Measurements from ENCODE around the gene GPR42.
A peak's percentile ranks its signal among the peaks of the same experiment; 100 is the strongest.
"Not testable (repeated sequence)": the region's sequence is repeated elsewhere in the genome, so short reads cannot be mapped to it uniquely, and the experiment has no call there.

Gene GPR42

GRCh38 chr19:35363711-35364425, 7.0 kb upstream of the GPR42 start:
- no peak for DNase-seq

- no peak for DNase-seq
Measured at GRCh38 chr19:35365303-35365702, 5.6 kb upstream of the GPR42 start.

DNA sequence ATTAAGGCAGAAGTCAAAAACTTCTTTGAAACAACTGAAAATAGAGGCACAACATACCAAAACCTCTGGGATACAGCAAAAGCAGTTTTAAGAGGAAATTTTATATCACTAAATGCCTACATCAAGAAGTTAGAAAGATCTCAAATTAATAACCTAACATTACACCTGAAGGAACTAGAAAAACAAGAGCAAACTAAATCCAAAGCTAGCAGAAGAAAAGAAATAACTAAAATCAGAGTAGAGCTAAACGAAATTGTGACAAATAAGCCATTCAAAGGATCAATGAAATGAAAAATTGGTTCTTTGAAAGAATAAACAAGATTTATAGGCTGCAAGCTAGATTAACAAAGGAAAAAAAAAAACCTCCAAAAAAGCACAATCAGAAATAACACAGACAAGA, 2.5 kb upstream of the GPR42 start:
- DNase-seq = no peak

DNA sequence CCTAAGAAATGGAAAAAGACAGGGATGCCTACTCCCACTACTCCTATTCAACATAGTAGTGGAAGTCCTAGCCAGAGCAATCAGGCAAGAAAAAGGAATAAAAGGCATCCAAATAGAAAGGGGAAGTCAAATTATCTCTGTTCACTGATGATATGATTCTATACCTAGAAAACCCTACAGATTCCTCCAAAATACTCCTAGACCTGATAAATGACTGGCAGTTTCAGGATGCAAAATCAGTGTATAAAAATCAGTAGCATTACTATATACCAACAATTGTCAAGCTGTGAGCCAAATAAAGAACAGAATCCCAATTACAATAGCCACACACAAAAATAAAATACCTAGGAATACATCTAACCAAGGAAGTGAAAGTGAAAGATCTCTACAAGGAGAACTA, 1.3 kb upstream of the GPR42 start:
- DNase-seq = no peak

DNA sequence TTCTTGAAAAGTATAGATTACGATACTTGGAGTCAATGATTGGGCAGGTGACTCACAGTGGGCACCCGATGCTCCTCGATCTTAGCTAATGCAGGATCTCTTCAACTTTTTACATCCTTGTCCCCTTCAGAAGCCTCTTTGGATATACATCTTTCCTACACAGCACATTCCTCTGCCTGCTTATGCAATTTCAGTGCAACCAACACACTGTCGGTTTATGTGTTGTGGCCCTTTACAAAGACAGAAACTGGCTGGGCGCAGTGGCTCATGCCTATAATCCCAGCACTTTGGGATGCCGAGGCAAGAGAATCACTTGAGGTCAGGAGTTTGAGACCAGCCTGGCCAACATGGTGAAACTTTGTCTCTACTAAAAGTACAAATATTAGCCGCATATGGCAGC, 2.6 kb downstream of the GPR42 start:
- no peak for DNase-seq

DNA sequence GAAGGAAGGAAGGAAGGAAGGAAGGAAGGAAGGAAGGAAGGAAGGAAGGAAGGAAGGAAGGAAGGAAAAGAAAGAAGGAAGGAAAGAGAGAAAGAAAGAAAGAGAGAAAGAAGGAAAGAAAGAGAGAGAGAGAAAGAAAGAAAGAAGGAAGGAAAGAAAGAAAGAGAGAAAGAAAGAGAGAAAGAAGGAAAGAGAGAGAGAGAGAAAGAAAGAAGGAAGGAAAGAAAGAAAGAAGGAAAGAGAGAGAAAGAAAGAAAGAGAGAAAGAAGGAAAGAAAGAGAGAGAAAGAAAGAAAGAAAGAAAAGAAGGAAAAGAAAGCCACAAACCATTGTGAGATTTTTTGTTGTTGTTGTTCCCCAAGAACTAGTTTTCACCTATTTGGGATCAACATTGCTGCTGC, 3.2 kb downstream of the GPR42 start:
- DNase-seq = not testable (repeated sequence)

- DNase-seq = no peak
Measured at GRCh38 chr19:35375505-35376307, 4.8 kb downstream of the GPR42 start.

- DNase-seq = no peak
Measured at GRCh38 chr19:35377656-35378055, 6.8 kb downstream of the GPR42 start.

- no peak for DNase-seq
Measured at GRCh38 chr19:35378356-35378755, 7.5 kb downstream of the GPR42 start.

DNA sequence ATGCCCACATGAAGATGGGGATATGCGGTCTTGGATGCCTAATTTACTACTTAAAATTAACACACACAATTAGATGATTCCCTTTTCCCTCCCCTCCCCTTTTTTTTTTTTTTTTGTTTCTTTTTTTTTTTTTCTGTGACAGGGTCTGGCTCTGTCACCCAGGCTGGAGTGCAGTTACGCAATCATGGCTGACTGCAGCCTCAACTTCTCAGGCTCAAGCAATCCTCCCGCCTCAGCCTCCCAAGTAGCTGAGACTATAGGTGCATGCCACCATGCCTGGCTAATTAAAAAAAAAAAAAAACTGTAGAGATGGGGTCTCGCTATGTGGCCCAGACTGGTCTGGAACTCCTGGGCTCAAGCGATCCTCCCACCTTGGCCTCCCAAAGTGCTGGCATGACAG, 8.7 kb downstream of the GPR42 start:
- not testable (repeated sequence) for DNase-seq

DNA sequence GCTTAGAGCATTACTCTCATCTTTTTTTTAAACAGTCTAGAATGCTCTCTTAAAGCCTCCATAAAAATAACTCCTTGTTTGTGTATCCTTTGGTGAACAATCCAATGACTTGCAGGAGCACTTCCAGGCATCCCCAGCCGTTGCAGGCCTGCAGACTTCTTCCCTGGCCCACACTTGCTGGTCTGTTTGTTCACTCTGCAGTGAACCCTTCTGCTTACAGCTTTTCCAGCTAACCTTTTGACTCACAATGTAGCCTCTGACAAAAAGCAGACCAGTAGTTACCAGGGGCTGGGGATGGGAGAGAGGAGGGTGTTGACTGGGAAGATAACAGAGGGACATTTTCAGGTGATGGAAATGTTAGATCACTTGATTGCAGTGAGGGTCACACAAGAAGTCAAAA, 9.1 kb downstream of the GPR42 start:
- DNase-seq = no peak

DNA sequence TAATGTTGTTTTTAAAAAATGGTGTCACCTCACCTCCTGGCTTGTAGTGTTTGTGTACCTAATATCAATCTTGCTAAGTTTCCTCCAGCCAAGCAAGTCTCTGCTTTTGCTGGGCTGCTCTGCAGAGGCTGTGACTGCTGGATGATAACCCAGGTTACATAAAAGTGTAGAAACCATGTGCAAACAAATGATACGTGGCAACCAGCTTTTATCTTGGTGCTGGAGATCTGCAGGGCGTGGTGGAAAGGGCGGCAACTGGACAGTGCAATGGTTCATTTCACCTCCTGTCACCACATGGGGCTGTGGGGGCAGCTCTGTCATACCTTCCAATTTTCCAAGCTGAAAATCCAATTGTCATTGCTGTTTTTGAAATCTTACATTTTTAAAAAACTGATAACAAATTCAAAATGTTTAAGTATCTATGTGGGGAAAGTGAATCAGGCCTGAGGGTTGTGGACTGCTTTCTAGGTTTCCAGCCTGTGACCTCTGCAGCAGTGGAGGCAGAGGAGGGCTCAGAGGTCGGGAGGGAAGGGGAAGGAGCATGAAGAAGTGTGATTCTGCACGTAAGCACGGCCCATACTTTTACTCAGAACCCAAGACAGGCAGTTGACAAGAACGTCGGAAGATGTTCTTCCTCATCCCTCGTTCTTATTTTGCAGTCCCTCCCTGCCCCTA, 9.7 kb downstream of the GPR42 start:
- DNase-seq = no peak

- no peak for DNase-seq
Measured at GRCh38 chr19:35381318-35381717, 10.4 kb downstream of the GPR42 start.

GRCh38 chr19:35381926-35382325, 11.1 kb downstream of the GPR42 start:
- DNase-seq = no peak

GRCh38 chr19:35383536-35383935, 12.7 kb downstream of the GPR42 start:
- no peak for DNase-seq

DNA sequence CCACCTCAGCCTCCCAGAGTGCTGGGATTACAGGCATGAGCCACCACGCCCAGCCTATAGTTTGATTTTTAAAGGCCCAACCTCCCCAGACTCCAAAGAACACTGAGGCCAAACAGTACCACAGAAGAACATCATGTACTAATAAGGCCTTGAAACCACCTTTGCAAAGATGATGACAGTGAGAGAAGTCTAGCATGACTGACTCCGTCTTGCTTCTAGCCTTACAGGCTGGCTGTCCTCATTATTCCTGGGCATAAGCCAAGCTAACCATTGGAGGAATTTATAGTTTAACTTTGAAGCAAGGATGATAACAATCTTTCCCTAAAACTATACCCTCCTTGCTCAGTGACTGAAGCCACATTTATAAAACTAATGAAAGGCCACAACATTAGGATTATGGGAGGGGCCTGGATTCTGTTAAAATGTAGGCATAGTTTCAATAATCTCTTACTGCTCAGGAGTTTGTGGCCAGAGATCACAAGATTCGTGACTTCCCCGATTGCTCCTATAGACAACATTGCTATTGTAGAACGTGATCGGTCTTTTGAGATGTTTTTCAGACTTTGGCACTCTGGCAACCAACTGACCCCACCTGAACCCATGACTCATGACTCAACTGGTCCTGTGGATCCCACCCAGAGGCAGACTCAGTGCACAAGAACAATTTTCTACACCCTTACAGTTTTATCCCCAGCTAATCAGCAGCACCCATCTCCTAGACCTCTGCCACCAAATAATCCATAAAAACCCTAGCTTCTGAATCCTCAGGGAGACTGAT, 17.6 kb downstream of the GPR42 start:
- no peak for DNase-seq

- no peak for DNase-seq
Measured at GRCh38 chr19:35389192-35389861, 18.5 kb downstream of the GPR42 start.

DNA sequence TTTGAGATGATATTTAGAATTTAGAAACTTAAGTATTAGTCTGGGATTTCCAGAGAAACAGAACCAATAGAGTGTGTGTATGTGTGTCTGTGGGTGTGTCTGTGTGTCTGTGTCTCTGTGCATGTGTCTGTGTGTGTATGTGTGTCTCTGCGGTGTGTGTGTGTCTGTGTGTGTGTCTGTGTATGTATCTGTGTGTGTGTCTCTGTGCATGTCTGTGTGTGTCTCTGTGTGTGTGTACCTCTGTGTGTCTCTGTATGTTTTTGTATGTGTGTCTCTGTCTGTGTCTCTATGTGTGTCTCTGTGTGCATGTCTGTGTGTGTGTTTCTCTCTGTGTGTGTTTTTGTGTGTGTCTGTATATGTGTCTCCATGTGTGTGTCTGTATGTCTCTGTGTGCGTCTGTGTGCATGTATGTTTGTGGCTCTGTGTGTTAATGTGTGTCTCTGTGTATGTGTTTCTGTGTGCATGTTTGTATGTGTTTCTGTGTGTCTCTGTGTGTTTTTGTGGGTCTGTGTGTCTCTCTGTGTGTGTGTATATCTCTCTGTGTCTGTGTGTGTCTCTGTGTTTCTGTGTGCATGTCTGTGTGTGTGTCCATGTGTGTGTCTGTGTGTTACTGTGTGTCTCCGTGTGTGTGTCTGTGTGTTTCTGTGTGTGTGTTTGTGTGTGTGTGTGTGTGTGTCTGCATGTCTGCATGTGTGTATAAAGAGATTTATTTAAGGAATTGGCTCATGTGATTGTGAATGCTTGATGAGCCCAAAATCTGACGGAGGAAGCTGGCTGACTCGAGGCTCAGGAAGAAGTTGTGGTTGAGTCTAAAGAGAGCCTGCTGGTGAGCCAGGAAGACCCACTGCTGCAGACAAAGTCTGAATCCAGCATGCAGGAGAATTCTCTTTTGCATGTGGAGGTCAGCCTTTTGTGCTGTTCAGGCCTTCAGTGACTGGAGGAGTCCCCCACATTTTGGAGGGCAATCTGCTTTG, 22.2 kb downstream of the GPR42 start:
- DNase-seq = no peak

- peak; percentile 86 for DNase-seq
Measured at GRCh38 chr19:35395382-35396199, 24.7 kb downstream of the GPR42 start.

DNA sequence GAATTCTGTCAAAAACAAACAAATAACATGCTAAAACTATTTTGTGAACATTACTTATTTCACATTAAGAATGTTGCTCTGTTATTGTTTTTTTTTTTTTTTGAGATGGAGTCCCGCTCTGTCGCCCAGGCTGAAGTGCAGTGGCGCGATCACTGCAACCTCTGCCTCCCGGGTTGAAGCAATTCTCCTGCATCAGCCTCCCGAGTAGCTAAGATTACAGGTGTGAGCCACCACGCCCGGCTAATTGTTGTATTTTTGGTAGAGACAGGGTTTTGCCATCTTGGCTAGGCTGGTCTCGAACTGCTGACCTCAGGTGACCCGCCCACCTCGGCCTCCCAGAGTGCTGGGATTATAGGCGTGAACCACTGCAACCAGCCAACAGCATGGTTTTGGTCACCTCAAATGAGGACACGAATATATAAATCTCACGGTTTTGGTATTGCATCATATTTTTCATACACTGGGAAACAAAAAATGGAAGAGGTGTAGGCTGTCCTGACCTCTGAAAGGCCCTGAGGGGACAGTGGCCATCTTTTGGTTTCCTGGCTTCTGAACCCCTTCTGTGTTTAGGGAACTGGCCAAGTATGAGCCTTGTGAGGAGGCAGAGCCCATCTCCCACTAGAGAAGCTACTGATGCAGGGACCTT, 25.5 kb downstream of the GPR42 start:
- no peak for DNase-seq
